Iris pigment epithelial cell (primary cell): Measurements from ENCODE around the gene SLU7.

Experiments used
- DNase-seq: peaks from one replicate; pipeline ENCODE4 v3.0.0-alpha.2; 2011; ENCODE audit warnings: low read depth

SLU7 gene

DNA sequence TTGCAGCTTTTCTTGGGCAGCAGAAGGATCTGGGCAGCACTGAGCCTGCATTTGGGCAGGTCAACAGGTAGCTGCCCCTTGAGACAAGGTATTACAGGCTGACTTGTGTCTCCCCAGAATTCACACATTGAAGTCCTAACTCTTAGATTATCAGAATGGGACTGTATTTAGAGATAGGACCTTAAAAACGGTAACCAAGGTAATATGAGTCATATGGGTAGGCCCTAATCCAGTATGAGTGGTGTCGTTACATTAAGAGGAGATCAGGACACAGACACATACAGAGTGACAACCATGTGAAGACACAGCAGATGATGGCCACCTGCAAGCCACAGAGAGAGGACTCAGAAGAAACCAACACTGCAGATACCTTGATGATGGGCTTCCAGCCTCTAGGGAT is 51.6 kb downstream of the SLU7 start:
- DNase-seq: no peak

DNA sequence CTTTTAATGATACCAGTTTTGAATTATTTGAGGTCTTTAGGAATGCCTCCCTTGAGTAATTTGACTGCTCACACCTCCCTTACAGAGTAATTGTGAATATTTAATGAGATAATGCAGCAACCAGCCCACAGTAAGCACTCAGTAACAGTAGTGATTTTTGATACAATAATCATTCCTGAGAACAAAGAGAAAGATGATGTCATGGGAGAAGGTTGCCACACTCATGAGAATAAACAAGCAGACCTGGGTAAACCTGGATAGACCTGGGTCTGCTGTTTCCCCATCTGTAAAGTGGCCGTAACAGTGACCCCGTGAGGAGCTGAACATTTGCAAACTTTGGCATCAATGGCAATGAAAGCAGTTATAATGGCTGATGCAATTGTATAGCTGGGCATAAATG is 52.7 kb downstream of the SLU7 start:
- no peak for DNase-seq

DNA sequence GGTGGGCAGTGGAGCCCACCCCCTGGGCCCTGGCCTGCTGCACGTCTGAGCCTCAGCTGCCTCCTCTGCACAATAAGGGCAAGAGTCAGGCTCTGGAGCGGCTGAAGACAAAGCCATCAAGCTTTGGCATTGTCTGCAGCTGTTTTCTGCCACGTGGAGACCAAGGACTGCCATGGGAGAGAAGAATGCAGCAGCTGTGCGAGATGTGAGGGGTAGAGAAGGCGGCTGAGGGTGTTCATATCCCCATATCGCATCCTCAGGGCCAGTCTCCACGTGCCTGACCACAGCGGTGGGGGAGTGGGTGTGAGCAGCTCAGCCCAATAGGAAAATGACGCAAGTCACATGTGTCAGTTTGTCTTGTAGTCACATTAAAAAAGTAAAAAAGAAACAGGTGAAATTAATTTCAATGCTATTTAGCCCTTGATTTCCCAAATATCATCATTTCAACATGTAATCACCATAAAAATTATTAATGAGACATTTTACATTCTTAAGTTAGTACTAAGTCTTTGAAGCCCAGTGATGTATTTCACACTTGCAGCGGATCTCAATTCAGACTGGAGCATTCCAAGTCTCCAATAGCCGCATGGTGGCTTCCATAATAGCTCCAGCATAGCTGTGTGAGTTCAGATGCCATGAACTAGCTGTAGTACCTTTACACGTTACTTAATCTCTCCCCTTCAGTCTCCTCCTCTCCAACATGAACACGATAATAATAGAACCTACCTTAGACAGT is 55.1 kb downstream of the SLU7 start:
- DNase-seq: no peak

DNA sequence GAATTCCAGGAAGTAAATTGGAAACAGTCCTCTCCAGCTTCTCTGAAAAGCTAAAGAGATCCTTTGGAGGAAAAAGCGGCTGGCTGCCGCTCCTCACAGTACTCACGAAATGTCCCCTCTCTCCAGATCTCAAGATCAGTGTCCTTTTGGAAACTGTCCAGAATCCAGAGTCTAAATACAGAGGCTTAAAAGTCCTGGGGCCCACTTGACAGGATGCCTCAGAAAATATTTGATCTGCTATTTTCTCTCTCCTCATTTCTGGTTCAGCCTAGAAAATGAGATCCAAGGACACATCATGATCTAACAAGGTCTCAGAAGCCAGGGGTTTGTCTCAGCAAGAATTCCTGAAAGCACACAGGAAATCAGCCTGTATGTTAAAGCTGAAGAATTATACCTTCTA is 55.7 kb downstream of the SLU7 start:
- DNase-seq: no peak

DNA sequence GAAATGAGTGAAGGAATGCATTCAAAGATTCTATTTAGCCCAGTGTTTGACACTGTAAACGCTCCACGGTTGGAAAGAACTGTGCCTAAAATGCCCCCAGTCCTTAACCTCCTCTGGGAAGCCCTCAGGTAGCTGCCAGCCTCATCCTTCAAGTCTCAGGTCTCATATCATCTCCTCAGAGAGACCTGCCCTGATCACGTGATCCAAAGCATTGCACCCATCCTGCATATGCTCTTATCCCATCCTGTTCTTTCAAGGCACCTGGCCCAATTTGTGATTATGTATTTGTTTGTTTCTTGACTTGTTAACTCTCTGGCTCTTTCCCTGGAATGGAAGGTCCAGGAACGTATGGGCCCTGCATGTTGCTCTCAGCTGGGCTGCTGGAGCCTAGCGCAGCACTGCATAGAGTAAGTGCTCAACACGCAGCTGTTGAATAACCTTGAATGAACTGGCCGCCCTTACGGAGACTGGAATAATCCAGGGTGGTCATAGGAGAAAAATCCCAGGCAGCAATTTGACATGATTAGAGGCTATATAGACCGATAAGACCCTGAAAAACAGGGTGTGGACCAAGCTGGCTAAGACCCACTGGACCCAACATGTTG is 57.2 kb downstream of the SLU7 start:
- DNase-seq: no peak

DNA sequence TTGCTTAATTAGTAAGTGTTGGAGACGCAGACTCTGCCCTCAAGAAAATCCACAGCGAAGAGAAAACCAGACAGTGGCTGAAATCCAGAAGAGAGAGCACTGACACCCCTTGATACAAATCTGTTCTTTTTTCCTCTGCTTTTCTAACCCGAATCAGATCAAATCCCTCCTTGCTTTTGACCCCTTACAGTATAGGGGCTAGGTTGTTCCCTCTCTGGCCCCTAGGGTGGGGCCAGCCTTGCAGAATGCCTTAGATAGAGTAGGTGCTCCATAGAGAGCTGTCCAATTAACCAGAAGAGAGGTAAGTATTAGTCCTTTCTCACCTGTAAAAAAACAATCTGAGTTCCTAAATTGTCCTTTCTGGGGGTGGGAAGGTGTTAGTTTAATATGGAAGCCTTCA is 58.6 kb downstream of the SLU7 start:
- DNase-seq: no peak

DNA sequence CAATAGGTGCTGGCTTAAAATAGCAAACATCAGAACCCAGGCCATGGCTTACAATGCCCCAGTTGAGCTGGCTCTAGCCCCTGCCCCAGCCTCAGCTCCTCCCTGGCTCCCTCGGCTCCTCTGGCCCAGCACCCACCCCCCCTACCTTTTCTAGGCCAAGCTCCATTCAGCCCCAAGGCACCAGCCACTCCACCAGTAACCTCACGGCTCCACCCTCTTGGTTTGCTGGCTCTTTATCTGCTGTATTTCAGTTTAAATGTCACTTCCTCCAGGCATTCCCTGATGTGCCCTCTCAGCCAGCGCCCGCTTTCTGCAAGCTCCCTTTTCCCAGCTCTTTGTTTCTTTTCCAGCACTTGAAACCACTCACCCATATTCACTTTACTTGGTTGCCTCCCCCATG is 59.1 kb downstream of the SLU7 start:
- DNase-seq: no peak

DNA sequence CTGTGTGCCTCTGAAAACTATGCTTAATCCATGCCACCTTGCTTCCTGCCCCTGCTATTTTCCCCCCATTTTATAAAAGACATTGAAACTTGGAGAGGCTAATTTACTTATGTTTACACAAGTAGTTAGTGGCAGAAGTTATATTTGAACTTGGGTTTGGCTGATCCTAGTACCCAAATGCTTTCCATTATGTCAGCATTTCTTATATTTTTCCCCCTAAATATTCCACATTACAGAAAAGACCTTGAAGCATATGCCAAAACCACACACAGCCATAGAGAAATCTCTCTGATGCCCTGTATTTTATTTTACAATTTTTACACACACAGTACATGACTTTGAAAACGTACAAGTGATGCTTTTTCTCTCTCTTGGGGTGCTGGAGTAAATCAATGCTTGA is 59.6 kb downstream of the SLU7 start:
- no peak for DNase-seq

DNA sequence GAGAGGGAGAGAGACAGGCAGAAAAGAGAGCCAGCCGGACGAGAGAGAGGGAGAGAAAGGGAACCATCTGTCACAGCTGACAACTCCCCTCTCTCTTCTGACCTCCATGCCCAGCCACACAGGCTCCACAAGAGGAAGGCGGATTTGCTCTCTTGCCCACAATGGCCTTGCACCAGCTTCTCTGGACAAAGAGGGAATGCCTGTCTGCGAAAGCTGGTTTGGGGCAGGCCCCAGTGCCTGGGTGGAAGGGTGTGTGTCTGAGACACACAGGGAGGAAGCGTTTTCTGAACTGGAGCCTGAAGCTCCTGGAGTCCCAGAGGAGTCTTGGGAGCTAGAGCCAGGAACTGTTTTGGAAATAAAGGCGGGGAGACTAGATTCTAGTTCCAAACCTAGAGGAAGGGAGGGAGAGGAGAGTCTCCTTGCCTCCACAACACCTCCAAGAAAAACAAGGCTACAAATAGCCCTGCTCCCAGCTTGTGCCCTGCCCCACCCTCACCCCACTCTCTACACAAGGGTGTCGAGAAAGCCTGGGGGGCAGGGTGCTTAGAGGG is 60.9 kb downstream of the SLU7 start:
- no peak for DNase-seq

DNA sequence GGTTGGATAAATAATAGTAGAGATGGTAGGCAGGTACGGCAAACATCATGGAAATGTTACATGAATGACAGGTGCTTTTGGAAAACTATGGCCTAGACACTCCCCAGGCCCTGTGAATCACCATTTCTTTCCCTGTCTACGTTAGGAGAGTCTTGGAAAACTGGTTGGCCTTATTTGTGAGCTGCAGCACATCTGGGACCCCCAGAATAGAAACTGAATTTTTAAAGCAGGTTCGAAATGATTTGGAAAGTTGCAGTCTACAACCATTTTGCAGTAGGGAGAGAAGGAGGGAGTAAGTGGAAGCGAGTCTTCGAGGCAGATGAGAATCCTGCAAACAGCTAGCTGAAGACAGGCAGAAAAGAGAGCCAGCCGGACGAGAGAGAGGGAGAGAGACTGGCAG is 61.5 kb downstream of the SLU7 start:
- no peak for DNase-seq

DNA sequence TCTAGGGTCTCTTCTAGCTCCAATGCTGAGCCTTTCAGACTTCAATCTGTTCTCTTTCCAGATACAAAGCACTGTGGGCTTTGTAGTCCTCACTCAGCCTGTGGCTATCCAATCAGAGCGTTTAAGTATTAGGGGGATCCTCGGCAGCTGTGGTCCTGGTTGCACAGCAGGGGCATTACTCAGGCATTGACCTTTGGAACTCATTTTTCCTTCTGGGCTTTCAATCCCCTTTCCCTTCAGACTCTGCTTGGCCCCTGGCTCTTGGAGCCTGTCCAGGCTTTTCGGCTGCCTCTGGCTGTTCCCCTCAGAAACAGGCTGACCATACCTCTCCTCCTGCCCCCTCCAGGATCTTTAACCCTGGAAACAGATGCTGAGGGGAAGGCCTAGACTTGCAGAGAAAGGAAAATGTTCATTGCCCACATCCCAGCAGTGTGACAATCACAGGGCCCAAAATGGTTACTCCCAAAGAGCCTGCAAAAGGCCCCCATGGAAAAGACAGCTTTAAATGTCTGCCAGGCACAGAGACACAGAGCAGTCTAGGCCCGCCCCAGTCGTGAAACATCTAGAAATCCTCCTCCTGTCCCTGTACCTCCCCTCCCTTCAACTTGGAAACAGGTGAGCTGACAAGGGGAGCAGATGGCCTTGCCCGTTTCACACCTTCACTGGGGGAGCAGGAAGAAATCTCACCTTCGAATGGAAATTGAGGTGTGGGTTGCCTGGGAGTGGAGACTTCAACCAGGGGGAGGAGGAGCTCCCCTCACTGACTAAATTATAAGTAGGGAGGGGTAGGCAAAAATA is 62.1 kb downstream of the SLU7 start:
- no peak for DNase-seq

DNA sequence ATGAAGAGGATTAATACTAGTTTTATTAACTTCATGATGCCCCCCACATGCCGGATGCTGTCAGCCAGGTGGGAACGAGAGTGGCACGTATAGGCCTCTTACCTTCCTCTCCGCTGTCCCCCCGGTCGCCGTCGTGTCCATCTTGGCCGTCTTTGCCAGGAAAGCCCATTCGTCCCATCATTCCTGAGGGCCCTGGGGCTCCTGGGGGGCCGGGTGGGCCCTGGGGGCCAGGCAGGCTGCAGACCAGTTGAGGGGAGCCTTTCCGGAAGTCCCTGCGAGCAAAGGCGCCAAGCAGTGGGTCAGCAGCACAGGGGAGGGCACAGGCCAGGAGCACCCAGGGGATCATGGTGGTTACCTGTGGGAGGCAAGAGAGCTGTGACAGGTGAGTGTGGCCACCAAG is 64.2 kb downstream of the SLU7 start:
- DNase-seq: no peak

DNA sequence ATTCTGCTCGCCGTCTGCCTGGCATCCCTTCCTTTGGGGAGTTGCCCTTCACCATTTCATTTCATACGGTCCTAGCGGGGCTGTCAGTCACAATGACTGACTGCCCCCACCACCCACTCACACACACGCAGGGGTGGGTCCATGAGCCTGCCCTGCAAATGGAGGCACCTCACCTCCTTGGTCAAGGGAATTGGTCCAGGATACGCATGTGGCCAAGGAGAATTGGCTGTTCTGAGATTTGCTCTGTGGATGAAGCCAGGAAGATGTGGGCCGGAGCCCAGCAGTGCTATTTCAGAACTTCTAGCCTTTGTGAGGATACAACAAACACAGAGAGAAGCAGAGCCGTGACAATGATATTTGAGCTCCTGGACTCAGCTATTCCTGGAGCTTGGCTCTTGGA is 65.5 kb downstream of the SLU7 start:
- DNase-seq: no peak

DNA sequence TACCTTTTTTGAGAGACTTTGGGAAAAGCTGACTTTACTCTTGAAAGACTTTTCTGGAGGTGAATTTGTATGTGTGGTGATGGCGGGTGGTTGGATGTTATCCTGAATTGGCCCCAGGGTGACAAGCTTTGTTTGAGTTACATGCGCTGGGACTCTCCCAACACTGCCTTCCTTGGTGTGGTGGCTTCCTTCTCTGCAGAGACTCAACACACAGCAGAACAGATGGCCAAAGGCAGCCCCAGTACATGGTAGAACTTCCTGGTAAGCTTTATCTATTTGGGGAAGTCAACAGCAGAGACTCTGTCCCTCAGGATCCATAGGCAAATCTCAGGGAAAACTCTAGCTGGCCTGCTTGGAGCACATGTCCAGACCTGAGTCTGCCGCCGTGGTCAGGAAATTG is 66.6 kb downstream of the SLU7 start:
- no peak for DNase-seq
